Measurements from ENCODE around the gene SMO.

- no peak for TF ChIP-seq CTCF (IDR thresholded peaks at IDR 0.05)
- no peak for TF ChIP-seq POLR2A (IDR thresholded peaks at IDR 0.05)
- no peak for TF ChIP-seq EP300 (IDR thresholded peaks at IDR 0.05)
These were observed 44.2 kb upstream of the SMO start, which contains the start of gene TSPAN33 for GRCh38 chr7:129144095-129144833.
